COLO668 (cell line): ENCODE data around the gene GPRIN3.
"Not testable (repeated sequence)": the region's sequence is repeated elsewhere in the genome, so short reads cannot be mapped to it uniquely, and the experiment has no call there.

ENCODE experiments used
- DNase-seq: peaks from one replicate; lab custom pipeline; 2025; ENCODE audit not compliant: unreplicated experiment; lab: John Stamatoyannopoulos, UW

The GPRIN3 gene

GRCh38 chr4:89312066-89312465 is 4.5 kb upstream of the GPRIN3 start:
- no peak for DNase-seq

GRCh38 chr4:89311433-89311832 is 3.8 kb upstream of the GPRIN3 start:
- DNase-seq, result no peak

GRCh38 chr4:89309154-89309553 is 1.6 kb upstream of the GPRIN3 start:
- DNase-seq, result not testable (repeated sequence)

GRCh38 chr4:89308161-89308500 is 531 bp upstream of the GPRIN3 start:
- no peak for DNase-seq

- no peak for DNase-seq
Measured at GRCh38 chr4:89307178-89307445, 488 bp downstream of the GPRIN3 start.

GRCh38 chr4:89306486-89307177 is 968 bp downstream of the GPRIN3 start:
- no peak for DNase-seq

- DNase-seq, result no peak
Measured at GRCh38 chr4:89305712-89306437, 1.7 kb downstream of the GPRIN3 start.

GRCh38 chr4:89305028-89305427 is 2.6 kb downstream of the GPRIN3 start:
- no peak for DNase-seq

GRCh38 chr4:89303814-89304388 is 3.7 kb downstream of the GPRIN3 start:
- DNase-seq, result no peak

- no peak for DNase-seq
Measured at GRCh38 chr4:89303177-89303576, 4.4 kb downstream of the GPRIN3 start.

GRCh38 chr4:89301902-89302301 is 5.7 kb downstream of the GPRIN3 start:
- no peak for DNase-seq

- no peak for DNase-seq
Measured at GRCh38 chr4:89301003-89301402, 6.6 kb downstream of the GPRIN3 start.

GRCh38 chr4:89300499-89300898 is 7.1 kb downstream of the GPRIN3 start:
- DNase-seq, result no peak

- DNase-seq, result no peak
Measured at GRCh38 chr4:89300060-89300459, 7.5 kb downstream of the GPRIN3 start.

GRCh38 chr4:89299153-89299791 is 8.3 kb downstream of the GPRIN3 start:
- DNase-seq, result peak; percentile 17

GRCh38 chr4:89298788-89299152 is 8.8 kb downstream of the GPRIN3 start:
- DNase-seq, result no peak

- DNase-seq, result peak; percentile 24
Measured at GRCh38 chr4:89298155-89298554, 9.4 kb downstream of the GPRIN3 start.

GRCh38 chr4:89296896-89297295 is 10.7 kb downstream of the GPRIN3 start:
- DNase-seq, result no peak

GRCh38 chr4:89296399-89296798 is 11.2 kb downstream of the GPRIN3 start:
- DNase-seq, result no peak

GRCh38 chr4:89295415-89295927 is 12.1 kb downstream of the GPRIN3 start:
- no peak for DNase-seq

- DNase-seq, result no peak
Measured at GRCh38 chr4:89294573-89295269, 12.9 kb downstream of the GPRIN3 start.
